Activated T-cell treated with anti-CD3 and anti-CD28 coated beads for 1 hour (primary cell): ENCODE data around the gene TBXAS1.
"Not testable (repeated sequence)": the region's sequence is repeated elsewhere in the genome, so short reads cannot be mapped to it uniquely, and the experiment has no call there.

Experiments used
- DNase-seq: peaks from one replicate; pipeline ENCODE4 v3.0.0-alpha.2; 2020; ENCODE audit warnings: low read depth

The TBXAS1 gene

GRCh38 chr7:139893461-139893860 is 64.4 kb downstream of the TBXAS1 start:
- DNase-seq, result no peak

- no peak for DNase-seq
Observed at GRCh38 chr7:139893999-139894398, 64.9 kb downstream of the TBXAS1 start.

GRCh38 chr7:139895141-139895829 is 66.2 kb downstream of the TBXAS1 start:
- no peak for DNase-seq

GRCh38 chr7:139896288-139896687 is 67.2 kb downstream of the TBXAS1 start:
- DNase-seq, result no peak

GRCh38 chr7:139896831-139897230 is 67.8 kb downstream of the TBXAS1 start:
- no peak for DNase-seq

- no peak for DNase-seq
Observed at GRCh38 chr7:139897422-139898090, 68.5 kb downstream of the TBXAS1 start.

GRCh38 chr7:139898483-139898882 is 69.4 kb downstream of the TBXAS1 start:
- DNase-seq, result no peak

- no peak for DNase-seq
Observed at GRCh38 chr7:139899328-139899955, 70.4 kb downstream of the TBXAS1 start.

- DNase-seq, result no peak
Observed at GRCh38 chr7:139900326-139900725, 71.3 kb downstream of the TBXAS1 start.

- DNase-seq, result no peak
Observed at GRCh38 chr7:139901056-139901795, 72.2 kb downstream of the TBXAS1 start.

- DNase-seq, result no peak
Observed at GRCh38 chr7:139901901-139902300, 72.8 kb downstream of the TBXAS1 start.

GRCh38 chr7:139902436-139903102 is 73.5 kb downstream of the TBXAS1 start:
- DNase-seq, result no peak

GRCh38 chr7:139903103-139903477 is 74.0 kb downstream of the TBXAS1 start:
- DNase-seq, result not testable (repeated sequence)

GRCh38 chr7:139906879-139907278 is 77.8 kb downstream of the TBXAS1 start:
- no peak for DNase-seq

GRCh38 chr7:139908792-139909191 is 79.7 kb downstream of the TBXAS1 start:
- no peak for DNase-seq

- DNase-seq, result no peak
Observed at GRCh38 chr7:139909379-139910050, 80.5 kb downstream of the TBXAS1 start.

GRCh38 chr7:139913021-139913844 is 84.2 kb downstream of the TBXAS1 start:
- DNase-seq, result no peak

- DNase-seq, result no peak
Observed at GRCh38 chr7:139913845-139914135, 84.7 kb downstream of the TBXAS1 start.

- DNase-seq, result no peak
Observed at GRCh38 chr7:139914306-139915267, 85.5 kb downstream of the TBXAS1 start.
